Measurements from ENCODE around the gene RNLS.
A peak's percentile ranks its signal among the peaks of the same experiment; 100 is the strongest.

The RNLS gene

GRCh38 chr10:88413412-88413811 is 169.7 kb downstream of the RNLS start:
- no peaks in the 10 kb centered on the region for H3K9me3 Mint-ChIP-seq
- no peaks in the 10 kb centered on the region for H3K36me3 Mint-ChIP-seq (ENCODE audit: insufficient read depth)
- ATAC-seq (replicated peaks) (no peak), DNase-seq (no peak)
- no peak overlapping the region for H3K4me3 Mint-ChIP-seq
- no peak overlapping the region for H3K27ac Mint-ChIP-seq
- no peaks in the 10 kb centered on the region for H3K27me3 Mint-ChIP-seq
- H3K4me1 Mint-ChIP-seq (ENCODE audit: low read depth in 2 of 2): no peaks in the 10 kb centered on the region

GRCh38 chr10:88411772-88412349 is 171.3 kb downstream of the RNLS start:
- Mint-ChIP-seq H3K36me3 (ENCODE audit: insufficient read depth) (no peaks in the 10 kb centered on the region), H3K27me3 (no peaks in the 10 kb centered on the region), H3K4me1 (ENCODE audit: low read depth in 2 of 2) (no peaks in the 10 kb centered on the region), H3K9me3 (no peaks in the 10 kb centered on the region), H3K4me3 (no peak overlapping the region), H3K27ac (no peak overlapping the region)
- no peak for DNase-seq
- ATAC-seq (replicated peaks): no peak

- H3K9me3 Mint-ChIP-seq: no peaks in the 10 kb centered on the region
- no peaks in the 10 kb centered on the region for H3K36me3 Mint-ChIP-seq (ENCODE audit: insufficient read depth)
- no peak for DNase-seq
- H3K27me3 Mint-ChIP-seq: no peaks in the 10 kb centered on the region
- H3K4me1 Mint-ChIP-seq (ENCODE audit: low read depth in 2 of 2): no peaks in the 10 kb centered on the region
- H3K27ac Mint-ChIP-seq: no peak overlapping the region
- no peak overlapping the region for H3K4me3 Mint-ChIP-seq
- no peak for ATAC-seq (replicated peaks)
Measured at GRCh38 chr10:88409824-88410223, 173.3 kb downstream of the RNLS start.

DNA sequence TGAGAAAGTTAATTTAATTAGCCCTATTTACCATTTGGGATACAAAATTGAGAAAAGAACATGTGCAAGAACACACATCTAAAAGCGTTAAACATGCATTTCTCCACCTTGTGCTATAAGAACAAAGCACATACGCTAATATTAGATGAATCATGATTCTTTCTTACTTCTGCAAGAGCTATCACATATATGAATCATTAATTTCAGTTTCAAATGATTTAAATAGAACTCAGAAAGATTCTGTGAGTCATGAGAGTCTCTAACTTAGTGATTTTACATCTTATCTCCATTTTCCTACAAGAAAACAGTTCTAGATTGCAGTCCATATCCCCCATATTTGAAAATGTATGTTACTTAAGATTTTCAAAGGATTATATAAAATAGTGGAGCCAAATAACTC is 173.9 kb downstream of the RNLS start:
- Mint-ChIP-seq H3K4me3 (no peak overlapping the region), H3K27ac (no peak overlapping the region), H3K27me3 (no peaks in the 10 kb centered on the region), H3K4me1 (ENCODE audit: low read depth in 2 of 2) (no peaks in the 10 kb centered on the region), H3K36me3 (ENCODE audit: insufficient read depth) (no peaks in the 10 kb centered on the region), H3K9me3 (no peaks in the 10 kb centered on the region)
- DNase-seq: no peak
- no peak for ATAC-seq (replicated peaks)

DNA sequence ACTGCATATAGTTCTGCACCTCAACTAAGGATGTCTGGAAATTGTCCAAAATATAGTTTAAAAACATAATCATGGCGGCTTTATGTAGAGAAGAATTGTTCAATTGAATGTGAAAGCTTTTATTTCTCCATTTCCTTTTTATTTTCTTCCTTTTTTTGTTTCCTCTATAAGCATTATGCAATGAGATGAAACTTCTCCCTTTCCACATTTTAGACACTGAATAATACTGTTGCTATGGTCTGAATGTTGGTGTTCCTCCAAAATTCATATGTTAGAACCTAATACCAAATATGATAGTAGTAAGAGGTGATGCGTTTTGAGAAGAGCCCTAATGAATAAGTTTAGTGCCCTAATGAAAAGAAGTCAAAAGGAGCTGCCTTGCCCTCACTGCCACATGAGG is 175.0 kb downstream of the RNLS start:
- no peak overlapping the region for H3K27ac Mint-ChIP-seq
- H3K36me3 Mint-ChIP-seq (ENCODE audit: insufficient read depth): no peaks in the 10 kb centered on the region
- DNase-seq (no peak), ATAC-seq (replicated peaks) (no peak)
- no peak overlapping the region for H3K4me3 Mint-ChIP-seq
- no peaks in the 10 kb centered on the region for H3K4me1 Mint-ChIP-seq (ENCODE audit: low read depth in 2 of 2)
- H3K27me3 Mint-ChIP-seq: no peaks in the 10 kb centered on the region
- H3K9me3 Mint-ChIP-seq: no peaks in the 10 kb centered on the region

DNA sequence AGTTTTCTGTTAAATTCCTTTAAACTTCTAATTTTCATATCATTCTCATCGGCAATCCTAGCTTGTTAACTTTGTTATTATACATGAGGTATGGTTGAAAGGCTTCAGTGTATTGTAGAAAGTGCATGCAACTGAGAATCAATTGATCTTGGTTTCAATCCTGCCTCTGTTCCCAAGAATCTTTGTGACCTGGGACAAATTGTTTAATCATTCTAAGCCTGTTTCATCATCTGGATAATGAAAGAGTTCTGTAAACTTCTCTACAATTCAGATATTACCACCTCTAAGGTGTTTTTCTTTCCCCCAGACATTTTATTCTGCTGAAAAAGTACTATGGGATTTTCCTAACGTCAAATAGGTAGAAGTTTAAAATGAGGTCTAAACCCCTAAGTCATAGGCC is 179.0 kb downstream of the RNLS start:
- Mint-ChIP-seq H3K27me3 (no peaks in the 10 kb centered on the region), H3K27ac (no peak overlapping the region), H3K36me3 (ENCODE audit: insufficient read depth) (no peaks in the 10 kb centered on the region), H3K9me3 (no peaks in the 10 kb centered on the region), H3K4me3 (no peak overlapping the region), H3K4me1 (ENCODE audit: low read depth in 2 of 2) (no peaks in the 10 kb centered on the region)
- DNase-seq: no peak
- no peak for ATAC-seq (replicated peaks)

- Mint-ChIP-seq H3K4me1 (ENCODE audit: low read depth in 2 of 2) (no peaks in the 10 kb centered on the region), H3K9me3 (no peaks in the 10 kb centered on the region), H3K27me3 (no peaks in the 10 kb centered on the region), H3K4me3 (no peak overlapping the region), H3K36me3 (ENCODE audit: insufficient read depth) (no peaks in the 10 kb centered on the region), H3K27ac (no peak overlapping the region)
- ATAC-seq (replicated peaks): no peak
- DNase-seq: no peak
Measured at GRCh38 chr10:88401671-88402347, 181.3 kb downstream of the RNLS start.

DNA sequence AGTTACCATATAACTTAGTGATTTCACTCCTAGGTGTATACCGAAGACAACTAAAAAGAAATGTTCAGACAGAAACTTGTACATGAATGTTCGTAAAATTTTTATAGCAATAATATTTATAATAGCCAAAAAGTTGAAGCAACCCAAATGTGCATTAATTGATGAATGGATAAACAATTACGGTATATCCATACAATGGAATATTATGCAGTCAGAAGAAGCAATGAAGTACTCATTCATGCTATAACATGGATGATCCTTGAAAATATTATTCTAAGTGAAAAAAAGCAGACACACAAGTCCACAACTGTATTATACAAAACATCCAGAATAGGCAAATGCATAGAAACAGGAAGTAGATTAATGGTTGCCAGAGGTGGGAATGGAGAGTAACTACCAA is 183.9 kb downstream of the RNLS start:
- Mint-ChIP-seq H3K4me3 (no peak overlapping the region), H3K36me3 (ENCODE audit: insufficient read depth) (no peaks in the 10 kb centered on the region), H3K4me1 (ENCODE audit: low read depth in 2 of 2) (no peaks in the 10 kb centered on the region), H3K9me3 (peaks cover 0 to 2% of the 10 kb centered on the region in 2 donors), H3K27ac (no peak overlapping the region), H3K27me3 (no peaks in the 10 kb centered on the region)
- no peak for DNase-seq
- no peak for ATAC-seq (replicated peaks)

DNA sequence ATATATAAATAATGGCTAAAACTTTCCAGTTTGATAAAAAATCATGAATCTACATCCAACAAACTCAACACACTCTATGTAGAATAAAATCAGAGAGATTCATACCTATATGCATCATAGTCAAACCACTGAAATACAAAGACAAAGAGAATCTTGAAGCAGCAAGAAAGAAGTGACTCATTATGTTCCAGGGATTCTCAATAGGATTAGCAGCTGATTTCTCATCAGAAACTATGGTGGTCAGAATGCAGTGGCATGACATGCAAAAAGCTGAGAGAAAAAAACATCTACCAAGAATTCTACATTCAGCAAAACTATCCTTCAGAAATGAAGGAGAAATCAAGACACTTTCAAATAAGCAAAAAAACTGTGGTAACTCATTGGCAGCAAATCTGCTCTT is 187.4 kb downstream of the RNLS start:
- Mint-ChIP-seq H3K27ac (no peak overlapping the region), H3K36me3 (ENCODE audit: insufficient read depth) (no peaks in the 10 kb centered on the region), H3K27me3 (no peaks in the 10 kb centered on the region), H3K4me1 (ENCODE audit: low read depth in 2 of 2) (peaks cover 8 to 9% of the 10 kb centered on the region in 2 donors), H3K9me3 (peaks cover 0 to 2% of the 10 kb centered on the region in 2 donors), H3K4me3 (no peak overlapping the region)
- DNase-seq: no peak
- no peak for ATAC-seq (replicated peaks)

GRCh38 chr10:88392222-88392621 is 190.9 kb downstream of the RNLS start:
- Mint-ChIP-seq H3K4me1 (ENCODE audit: low read depth in 2 of 2) (peaks cover 9 to 12% of the 10 kb centered on the region in 2 donors), H3K4me3 (no peak overlapping the region), H3K9me3 (peaks cover 0 to 2% of the 10 kb centered on the region in 2 donors), H3K27ac (no peak overlapping the region), H3K36me3 (ENCODE audit: insufficient read depth) (no peaks in the 10 kb centered on the region), H3K27me3 (no peaks in the 10 kb centered on the region)
- DNase-seq (no peak), ATAC-seq (replicated peaks) (peak; percentile 54)

- peaks cover 7% of the 10 kb centered on the region for H3K36me3 Mint-ChIP-seq (ENCODE audit: insufficient read depth)
- no peaks in the 10 kb centered on the region for H3K27me3 Mint-ChIP-seq
- H3K4me1 Mint-ChIP-seq (ENCODE audit: low read depth in 2 of 2): peaks cover 9 to 23% of the 10 kb centered on the region in 2 donors
- DNase-seq (no peak), ATAC-seq (replicated peaks) (no peak)
- no peak overlapping the region for H3K27ac Mint-ChIP-seq
- H3K9me3 Mint-ChIP-seq: no peaks in the 10 kb centered on the region
- no peak overlapping the region for H3K4me3 Mint-ChIP-seq
Measured at GRCh38 chr10:88390041-88390440, 193.1 kb downstream of the RNLS start.

- DNase-seq (peak; percentile 8 to 21 (median 19)), ATAC-seq (replicated peaks) (no peak)
- peaks cover 7% of the 10 kb centered on the region for H3K36me3 Mint-ChIP-seq (ENCODE audit: insufficient read depth)
- H3K9me3 Mint-ChIP-seq: no peaks in the 10 kb centered on the region
- H3K4me3 Mint-ChIP-seq: no peak overlapping the region
- no peak overlapping the region for H3K27ac Mint-ChIP-seq
- H3K4me1 Mint-ChIP-seq (ENCODE audit: low read depth in 2 of 2): peaks cover 9 to 25% of the 10 kb centered on the region in 2 donors
- no peaks in the 10 kb centered on the region for H3K27me3 Mint-ChIP-seq
Measured at GRCh38 chr10:88389456-88389855, 193.7 kb downstream of the RNLS start.

- no peak for DNase-seq
- peaks cover 7% of the 10 kb centered on the region for H3K36me3 Mint-ChIP-seq (ENCODE audit: insufficient read depth)
- peaks cover 9 to 25% of the 10 kb centered on the region in 2 donors for H3K4me1 Mint-ChIP-seq (ENCODE audit: low read depth in 2 of 2)
- H3K27me3 Mint-ChIP-seq: no peaks in the 10 kb centered on the region
- no peak overlapping the region for H3K4me3 Mint-ChIP-seq
- no peak overlapping the region for H3K27ac Mint-ChIP-seq
- no peaks in the 10 kb centered on the region for H3K9me3 Mint-ChIP-seq
- ATAC-seq (replicated peaks): no peak
Measured at GRCh38 chr10:88388324-88388723, 194.8 kb downstream of the RNLS start.

Data from effector memory CD8-positive, alpha-beta T cell (primary cell).